H1 (cell line): ENCODE data around the gene PXDN. TPM values are rescaled to one million over a fixed set of nuclear protein-coding genes. Genes with fewer than 3 reads are reported as not detected.
A peak's percentile ranks its signal among the peaks of the same experiment; 100 is the strongest.

Source experiments
- CTCF ChIA-PET: fragments of 300-600 bp; sonication (Branson Sonifier 250); formaldehyde crosslinking; loops from one replicate; lab custom pipeline; 2021; ENCODE audit not compliant: partially characterized antibody; lab: Charles Lee
- POLR2A ChIA-PET: fragments of 300-600 bp; sonication (Branson Sonifier 250); formaldehyde crosslinking; loops from one replicate; lab custom pipeline; 2021; ENCODE audit warnings: inconsistent platforms; ENCODE audit not compliant: partially characterized antibody; lab: Charles Lee
- DNase-seq, 2 experiments: peaks; one replicate each; pipeline versions ENCODE4 v3.0.0 to v3.0.0-alpha.2; 2010 to 2022; ENCODE audit warnings: low spot score in 2 of 2, low read depth in 1 of 2, mixed read lengths in 1 of 2
- FAIRE-seq: peaks from 2 replicates; lab custom pipeline; 2011; peaks lifted over from hg19 to GRCh38; lab: Jason Lieb, UNC
- H2AFZ ChIP-seq: 2 replicates; pipeline ENCODE4 v1.8.1; 2012; ENCODE audit warnings: low read length, inconsistent platforms
- H2AK5ac ChIP-seq: 2 replicates; pipeline ENCODE4 v1.6.1; 2013; ENCODE audit warnings: low read depth, low read length
- H2BK120ac ChIP-seq: replicated peaks from 2 replicates; pipeline ENCODE3; 2013; ENCODE audit warnings: low read depth, low read length, inconsistent platforms
- H2BK12ac ChIP-seq: 2 replicates; pipeline ENCODE4 v1.6.1; 2013; ENCODE audit warnings: low read depth, low read length
- H2BK15ac ChIP-seq: 2 replicates; pipeline ENCODE4 v1.6.1; 2013; ENCODE audit warnings: low read length
- H2BK20ac ChIP-seq: 2 replicates; pipeline ENCODE4 v1.6.1; 2013; ENCODE audit warnings: low read length
- H2BK5ac ChIP-seq: 2 replicates; pipeline ENCODE4 v1.6.1; 2013; ENCODE audit warnings: low read depth, low read length
- H3K14ac ChIP-seq: 2 replicates; pipeline ENCODE4 v1.6.1; 2013; ENCODE audit warnings: inconsistent platforms; ENCODE audit not compliant: insufficient read length
- H3K18ac ChIP-seq: 2 replicates; pipeline ENCODE4 v1.6.1; 2013; ENCODE audit warnings: low read length; ENCODE audit errors: extremely low read depth
- H3K23ac ChIP-seq: 2 replicates; pipeline ENCODE4 v1.6.1; 2013; ENCODE audit warnings: inconsistent platforms; ENCODE audit not compliant: insufficient read length
- H3K23me2 ChIP-seq: 2 replicates; pipeline ENCODE4 v1.6.1; 2013; ENCODE audit warnings: low read depth, low read length
- H3K27ac ChIP-seq: 2 replicates; pipeline ENCODE4 v1.6.1; 2011; ENCODE audit warnings: low read depth, low read length, inconsistent platforms
- H3K27me3 ChIP-seq, 4 experiments: replicated peaks in 1 of 4; 1 replicate in 1 of 4; 2 replicates in 3 of 4; pipeline versions ENCODE4 v1.6.1 to v1.8.1; 2011 to 2013; ENCODE audit warnings: low read length in 3 of 4, mild to moderate bottlenecking in 3 of 4, inconsistent platforms in 2 of 4, mixed read lengths in 2 of 4, moderate library complexity in 1 of 4; ENCODE audit not compliant: control insufficient read depth in 3 of 4, insufficient read depth in 3 of 4; ENCODE audit errors: extremely low read depth in 1 of 4
- H3K36me3 ChIP-seq, 4 experiments: 2 replicates each; pipeline versions ENCODE4 v1.6.1 to v1.8.1; 2011 to 2013; ENCODE audit warnings: mild to moderate bottlenecking in 4 of 4, low read length in 3 of 4, moderate library complexity in 2 of 4, control low read depth in 1 of 4, inconsistent platforms in 1 of 4; ENCODE audit not compliant: insufficient read depth in 4 of 4, control insufficient read depth in 2 of 4
- H3K4ac ChIP-seq: replicated peaks from 2 replicates; pipeline ENCODE3; 2013; ENCODE audit warnings: low read length, low read depth, mixed read lengths, inconsistent platforms; ENCODE audit not compliant: insufficient read length
- H3K4me1 ChIP-seq, 4 experiments: replicated peaks in 1 of 4; 1 replicate in 1 of 4; 2 replicates in 3 of 4; pipeline versions ENCODE4 v1.6.1 to v1.8.1; 2011 to 2013; ENCODE audit warnings: low read length in 3 of 4, inconsistent platforms in 2 of 4, mixed read lengths in 1 of 4; ENCODE audit not compliant: insufficient read depth in 4 of 4, control insufficient read depth in 3 of 4
- H3K4me2 ChIP-seq, 2 experiments: 2 replicates each; pipeline versions ENCODE4 v1.6.1 to v1.8.1; 2011 to 2013; ENCODE audit warnings: low read depth in 2 of 2, low read length in 2 of 2, control low read depth in 1 of 2, inconsistent platforms in 1 of 2, mild to moderate bottlenecking in 1 of 2; ENCODE audit not compliant: insufficient read depth in 1 of 2
- H3K4me3 ChIP-seq, 4 experiments: fragments of 200-600, 300-600 bp in 1 of 4; sonication (generic), shearing (Covaris generic), sonication (Bioruptor Twin) in 1 of 4; 2 replicates each; pipeline versions ENCODE4 v1.5.1 to v1.8.1; 2011 to 2016; ENCODE audit warnings: low read length in 4 of 4, low read depth in 3 of 4, control low read depth in 2 of 4, inconsistent platforms in 2 of 4, mild to moderate bottlenecking in 2 of 4, mixed read lengths in 1 of 4, moderate library complexity in 1 of 4; ENCODE audit not compliant: insufficient read depth in 2 of 4; ENCODE audit errors: extremely low read depth in 1 of 4
- H3K56ac ChIP-seq: replicated peaks from 2 replicates; pipeline ENCODE3; 2013; ENCODE audit warnings: low read depth, mild to moderate bottlenecking, mixed read lengths, low read length, inconsistent platforms; ENCODE audit not compliant: insufficient read length
- H3K79me1 ChIP-seq: 2 replicates; pipeline ENCODE4 v1.6.1; 2013; ENCODE audit warnings: low read depth, low read length, control low read depth
- H3K79me2 ChIP-seq, 2 experiments: 2 replicates each; pipeline versions ENCODE4 v1.6.1 to v1.8.1; 2012 to 2013; ENCODE audit warnings: low read length in 2 of 2, mild to moderate bottlenecking in 2 of 2, inconsistent platforms in 1 of 2; ENCODE audit not compliant: insufficient read depth in 2 of 2, control insufficient read depth in 1 of 2
- H3K9ac ChIP-seq, 4 experiments: replicated peaks in 1 of 4; 1 replicate in 1 of 4; 2 replicates in 3 of 4; pipeline versions ENCODE4 v1.6.1 to v1.8.1; 2011 to 2013; ENCODE audit warnings: low read depth in 3 of 4, low read length in 3 of 4, control low read depth in 2 of 4, mild to moderate bottlenecking in 2 of 4, moderate library complexity in 2 of 4, inconsistent platforms in 1 of 4; ENCODE audit errors: extremely low read depth in 1 of 4
- H3K9me3 ChIP-seq, 2 experiments: 2 replicates each; pipeline versions ENCODE4 v1.6.1 to v1.8.1; 2012 to 2013; ENCODE audit warnings: mild to moderate bottlenecking in 2 of 2, moderate library complexity in 2 of 2, control low read depth in 1 of 2, inconsistent platforms in 1 of 2, low read depth in 1 of 2, low read length in 1 of 2, mixed read lengths in 1 of 2; ENCODE audit not compliant: insufficient read depth in 2 of 2
- H4K20me1 ChIP-seq, 2 experiments: replicated peaks in 1 of 2; 2 replicates each; pipeline versions ENCODE3 to v1.8.1; 2011 to 2013; ENCODE audit warnings: inconsistent platforms in 2 of 2, low read length in 2 of 2, mild to moderate bottlenecking in 1 of 2; ENCODE audit not compliant: insufficient read depth in 2 of 2, control insufficient read depth in 1 of 2
- H4K5ac ChIP-seq: 2 replicates; pipeline ENCODE4 v1.6.1; 2013; ENCODE audit warnings: low read length, low read depth, mixed read lengths, inconsistent platforms; ENCODE audit not compliant: insufficient read length
- H4K8ac ChIP-seq: 2 replicates; pipeline ENCODE4 v1.8.0; 2013; ENCODE audit warnings: mild to moderate bottlenecking, moderate library complexity, low read length, inconsistent platforms; ENCODE audit not compliant: insufficient read depth; ENCODE audit errors: extremely low read depth
- H4K91ac ChIP-seq: replicated peaks from 2 replicates; pipeline ENCODE3; 2013; ENCODE audit warnings: low read length, mixed read lengths, inconsistent platforms; ENCODE audit not compliant: insufficient read length
- CTCF ChIP-seq, 3 experiments: IDR thresholded peaks; 1 replicate in 2 of 3; 2 replicates in 1 of 3; pipeline versions ENCODE4 v1.5.1 to v1.6.1; 2011; ENCODE audit warnings: low read length in 3 of 3, mild to moderate bottlenecking in 3 of 3, inconsistent platforms in 2 of 3, low read depth in 1 of 3, moderate library complexity in 1 of 3; ENCODE audit not compliant: insufficient read depth in 1 of 3; ENCODE audit errors: control extremely low read depth in 1 of 3
- E2F6 ChIP-seq: IDR thresholded peaks from 2 replicates; pipeline ENCODE4 v1.6.1; 2012; ENCODE audit warnings: inconsistent platforms
- EZH2 ChIP-seq: fragments of 200-600 bp; sonication (generic); IDR thresholded peaks from 2 replicates; pipeline ENCODE4 v1.7.1; 2012; ENCODE audit warnings: low read depth, mild to moderate bottlenecking, moderate library complexity, low read length, inconsistent platforms; ENCODE audit not compliant: severe bottlenecking
- HDAC2 ChIP-seq, 2 experiments: fragments of 300-600 bp in 1 of 2; sonication (generic) in 1 of 2; IDR thresholded peaks; 2 replicates each; pipeline ENCODE4 v1.6.1; 2011 to 2012; ENCODE audit warnings: low read depth in 2 of 2, low read length in 2 of 2, mild to moderate bottlenecking in 2 of 2, moderate library complexity in 2 of 2, borderline replicate concordance in 1 of 2, inconsistent platforms in 1 of 2
- RFX5 ChIP-seq: IDR thresholded peaks from 2 replicates; pipeline ENCODE4 v1.6.1; 2011; ENCODE audit warnings: low read depth, low read length, improper control_type of control experiment, borderline replicate concordance
- SIN3A ChIP-seq, 2 experiments: IDR thresholded peaks in 1 of 2; conservative IDR thresholded peaks in 1 of 2; 2 replicates each; pipeline ENCODE4 v1.6.1; 2011 to 2012; ENCODE audit warnings: low read length in 2 of 2, improper control_type of control experiment in 1 of 2, low read depth in 1 of 2, mild to moderate bottlenecking in 1 of 2
- YY1 ChIP-seq: IDR thresholded peaks from 2 replicates; pipeline ENCODE4 v1.6.1; 2011; ENCODE audit warnings: low read depth, mild to moderate bottlenecking, low read length
- WGBS, 2 experiments: shearing (Covaris generic) in 1 of 2; methylation state at CpG; one replicate each; pipeline versions ENCODE4 v1.1.6 to v1.1.7; 2013 to 2015; ENCODE audit warnings: low lambda C conversion rate in 2 of 2, mixed read lengths in 2 of 2, inconsistent platforms in 1 of 2, low coverage in 1 of 2, missing lambda C conversion rate in 1 of 2; ENCODE audit not compliant: insufficient replicate concordance in 2 of 2, insufficient coverage in 1 of 2, insufficient read length in 1 of 2; ENCODE audit errors: extremely low coverage in 1 of 2, missing lambda C conversion rate in 1 of 2; 5-methylcytosine and 5-hydroxymethylcytosine counted together
- polyA plus RNA-seq, 7 experiments: library from polyadenylated mRNA; depleted of rRNA in 3 of 7; stranded (reverse) in 5 of 7; unstranded in 2 of 7; fragments of >200 nt in 5 of 7; fragments of 200-250 nt in 2 of 7; gene quantifications; 1 replicate in 5 of 7; 2 replicates in 1 of 7; 4 replicates in 1 of 7; pipeline versions ENCODE4 v1.2.1 to v1.2.3, GENCODE V29; 2011 to 2013; ENCODE audit warnings: missing spikeins in 2 of 7, mixed read lengths in 2 of 7
- total RNA-seq: library from RNA; stranded (reverse); fragmentation: NEBNext Ultra II Directional; extraction: Animal tissue kit (Norgen Biotek cat#: 25700); gene quantifications from 2 replicates; pipeline ENCODE4 v1.2.1, GENCODE V29; 2021

The PXDN gene
- total and polyA plus RNA-seq, 2 of the 8 experiments (the other 6 are each of a cell fraction or from before 2014, with no cell fraction given), result 104 to 141 TPM

- Histone ChIP-seq H4K5ac (no peak overlapping the region), H3K23me2 (no peaks in the 10 kb centered on the region), H3K4ac (no peak overlapping the region), H2BK5ac (no peak overlapping the region), H3K4me1 (peaks cover 3 to 20% (median 14%) of the 10 kb centered on the region in 4 experiments), H2BK120ac (no peak overlapping the region), H4K20me1 (no peaks in the 10 kb centered on the region), H3K23ac (no peak overlapping the region), H2BK15ac (no peak overlapping the region), H3K9me3 (no peaks in the 10 kb centered on the region), H3K14ac (no peak overlapping the region), H3K79me1 (no peaks in the 10 kb centered on the region), H3K27ac (no peak overlapping the region), H2BK12ac (no peak overlapping the region), H2AK5ac (no peak overlapping the region), H3K56ac (no peak overlapping the region), H3K79me2 (no peaks in the 10 kb centered on the region), H2BK20ac (no peak overlapping the region), H3K4me2 (no peak overlapping the region), H3K27me3 (no peaks in the 10 kb centered on the region; a peak in 1 of 7 replicates), H3K9ac (no peak overlapping the region), H4K91ac (no peak overlapping the region), H3K36me3 (no peaks in the 10 kb centered on the region), H3K4me3 (no peak overlapping the region), H3K18ac (no peak overlapping the region), H4K8ac (no peak overlapping the region; the same call in 1 of the 2 replicates), H2AFZ (no peak overlapping the region)
- 49% methylated on average over 13 of the region's 13 CpGs; no CpG with 5 or more reads in 1 of the 2 experiments for WGBS, 2 experiments
- peak; percentile 87 to 95 for DNase-seq
- peak; percentile 96 for FAIRE-seq
- POLR2A ChIA-PET, result interaction anchor here (1.0 to 1.2 kb wide), 3 partner anchors 18 to 144 kb away, joined by 3 to 6 read pairs (median 4); partner anchors contain the start of gene PXDN
- CTCF ChIA-PET, result interaction anchor here (0.6 to 7.5 kb wide), 47 partner anchors 8 to 448 kb away, joined by 3 to 133 read pairs (median 4); no protein-coding TSS in a partner anchor
- TF ChIP-seq RFX5 (no peak), E2F6 (peak; percentile 98), YY1 (0 out of 2 replicates have a peak, but pooled peaks have one; percentile 15), EZH2 (no peak), CTCF (IDR thresholded peaks at IDR 0.05; ENCODE audit: control extremely low read depth in 1 of 3, insufficient read depth in 1 of 3, low read depth in 1 of 3, low read length in 3 of 3) (peak; percentile 91 to 98 (median 95)), SIN3A (conservative IDR thresholded peaks at IDR 0.05 in 1 of 2, IDR thresholded peaks at IDR 0.05 in 1 of 2; ENCODE audit: low read depth in 1 of 2, low read length in 2 of 2) (0 out of 4 replicates have a peak, but pooled peaks of 1 of the 2 experiments have one; percentile 36), HDAC2 (IDR thresholded peaks at IDR 0.05; ENCODE audit: borderline replicate concordance in 1 of 2, low read depth in 2 of 2, low read length in 2 of 2) (no peak)
Observed at GRCh38 chr2:1769703-1770422, 25.5 kb upstream of the PXDN start.
